ENCODE data around the gene KCNC3.

Gene KCNC3

GRCh38 chr19:50309396-50310125 is 19.6 kb downstream of the KCNC3 start:
- DNase-seq: no peak

GRCh38 chr19:50308991-50309390 is 20.2 kb downstream of the KCNC3 start:
- no peak for DNase-seq

GRCh38 chr19:50303558-50303957 is 25.6 kb downstream of the KCNC3 start:
- no peak for DNase-seq

- no peak for DNase-seq
Observed at GRCh38 chr19:50301607-50301971, 27.6 kb downstream of the KCNC3 start.

DNA sequence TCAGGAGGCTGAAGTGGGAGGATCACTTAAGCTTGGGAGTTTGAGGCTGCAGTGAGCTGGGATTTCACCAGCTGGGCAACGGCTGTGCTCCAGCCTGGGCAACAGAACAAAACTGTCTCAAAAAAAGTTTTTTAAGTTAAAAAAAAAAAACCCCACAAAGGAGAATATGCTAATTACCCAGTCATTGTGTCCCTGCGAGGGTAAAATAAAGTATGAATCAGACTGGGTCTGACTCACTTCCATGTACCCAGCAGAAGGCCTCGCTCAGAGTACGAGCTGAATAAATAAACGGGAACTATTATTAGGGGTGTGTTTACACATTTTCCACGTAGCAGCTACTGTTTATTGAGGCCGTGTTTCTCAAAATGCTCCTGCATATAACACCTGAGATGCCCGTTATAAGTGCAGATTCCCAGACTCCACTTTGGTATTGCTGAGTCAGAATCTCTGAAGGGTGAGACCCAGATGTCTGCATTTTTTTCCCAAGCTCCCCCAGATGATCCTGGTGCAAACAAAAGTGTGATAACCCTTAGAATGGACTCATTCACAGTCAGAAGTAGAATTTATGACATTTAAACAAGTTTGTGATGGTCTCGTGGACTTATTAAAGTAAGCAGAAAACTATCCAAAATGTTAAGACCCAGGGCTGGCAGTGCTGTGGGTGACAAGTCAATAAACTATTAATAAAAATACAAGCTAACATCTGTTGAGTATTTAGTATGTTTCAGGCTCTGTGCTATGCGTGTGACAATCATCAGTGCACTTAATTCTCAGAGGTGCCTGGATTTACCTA is 28.2 kb downstream of the KCNC3 start:
- no peak for DNase-seq

DNA sequence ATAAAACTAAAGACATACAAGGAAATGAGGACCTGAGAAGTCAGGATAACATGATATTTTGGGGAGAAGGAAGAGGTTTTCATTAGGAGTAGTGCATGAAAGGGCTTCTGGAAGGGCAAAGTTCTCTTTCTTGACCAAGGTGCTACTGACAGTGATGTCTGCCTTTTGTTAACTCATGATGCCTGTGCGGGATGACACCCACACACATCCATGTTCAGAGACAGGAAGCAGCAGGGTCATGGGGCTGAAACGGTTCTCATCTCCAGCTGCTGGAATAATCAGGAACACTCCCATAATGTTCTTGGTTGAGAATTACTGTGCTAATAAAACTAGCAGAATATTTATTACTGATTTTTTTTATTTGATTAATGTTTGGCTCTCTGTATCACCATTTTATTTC is 29.1 kb downstream of the KCNC3 start:
- DNase-seq: no peak

GRCh38 chr19:50293263-50294004 is 35.7 kb downstream of the KCNC3 start:
- no peak for DNase-seq

GRCh38 chr19:50292216-50292827 is 36.9 kb downstream of the KCNC3 start:
- no peak for DNase-seq

- no peak for DNase-seq
Observed at GRCh38 chr19:50290775-50291174, 38.4 kb downstream of the KCNC3 start.

GRCh38 chr19:50290011-50290410 is 39.2 kb downstream of the KCNC3 start:
- no peak for DNase-seq

DNA sequence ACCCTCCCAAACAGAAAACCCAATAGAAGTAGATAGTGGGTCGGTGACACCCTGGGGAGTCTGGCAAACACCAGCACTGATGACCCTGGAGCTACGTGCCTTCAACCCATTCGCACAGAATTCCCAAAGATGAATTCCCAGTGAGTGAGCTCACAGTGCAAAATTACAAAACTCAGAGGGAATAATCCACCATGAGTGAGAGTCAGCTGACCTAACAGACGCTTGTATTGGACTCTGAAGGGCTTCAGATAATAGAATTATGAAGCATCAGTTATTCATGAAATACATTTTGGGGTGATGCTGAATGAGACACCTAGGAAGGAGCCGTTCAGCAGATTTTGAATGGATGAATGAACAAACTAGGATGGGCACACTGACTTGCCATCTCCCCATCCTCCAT is 40.2 kb downstream of the KCNC3 start:
- DNase-seq: no peak

GRCh38 chr19:50287331-50287730 is 41.8 kb downstream of the KCNC3 start:
- no peak for DNase-seq

GRCh38 chr19:50286443-50286842 is 42.7 kb downstream of the KCNC3 start:
- no peak for DNase-seq

- no peak for DNase-seq
Observed at GRCh38 chr19:50285833-50286232, 43.3 kb downstream of the KCNC3 start.

- no peak for DNase-seq
Observed at GRCh38 chr19:50281491-50281890, 47.7 kb downstream of the KCNC3 start.

GRCh38 chr19:50280983-50281382 is 48.2 kb downstream of the KCNC3 start:
- no peak for DNase-seq

DNA sequence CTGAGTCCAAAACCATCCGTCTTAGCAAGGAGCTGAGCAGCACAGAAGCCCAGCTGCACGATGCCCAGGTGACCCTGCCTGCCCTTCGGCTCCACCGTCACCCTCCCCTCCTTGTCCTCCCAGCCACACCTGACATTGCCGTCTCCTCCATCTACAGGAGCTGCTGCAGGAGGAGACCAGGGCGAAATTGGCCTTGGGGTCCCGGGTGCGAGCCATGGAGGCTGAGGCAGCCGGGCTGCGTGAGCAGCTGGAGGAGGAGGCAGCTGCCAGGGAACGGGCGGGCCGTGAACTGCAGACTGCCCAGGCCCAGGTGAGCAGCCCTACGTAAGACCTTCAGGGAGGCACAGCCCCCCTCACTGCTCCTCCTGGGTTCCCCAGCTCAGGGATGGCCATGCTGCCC is 49.1 kb downstream of the KCNC3 start:
- no peak for DNase-seq

- no peak for DNase-seq
Observed at GRCh38 chr19:50277966-50278580, 51.1 kb downstream of the KCNC3 start.

DNA sequence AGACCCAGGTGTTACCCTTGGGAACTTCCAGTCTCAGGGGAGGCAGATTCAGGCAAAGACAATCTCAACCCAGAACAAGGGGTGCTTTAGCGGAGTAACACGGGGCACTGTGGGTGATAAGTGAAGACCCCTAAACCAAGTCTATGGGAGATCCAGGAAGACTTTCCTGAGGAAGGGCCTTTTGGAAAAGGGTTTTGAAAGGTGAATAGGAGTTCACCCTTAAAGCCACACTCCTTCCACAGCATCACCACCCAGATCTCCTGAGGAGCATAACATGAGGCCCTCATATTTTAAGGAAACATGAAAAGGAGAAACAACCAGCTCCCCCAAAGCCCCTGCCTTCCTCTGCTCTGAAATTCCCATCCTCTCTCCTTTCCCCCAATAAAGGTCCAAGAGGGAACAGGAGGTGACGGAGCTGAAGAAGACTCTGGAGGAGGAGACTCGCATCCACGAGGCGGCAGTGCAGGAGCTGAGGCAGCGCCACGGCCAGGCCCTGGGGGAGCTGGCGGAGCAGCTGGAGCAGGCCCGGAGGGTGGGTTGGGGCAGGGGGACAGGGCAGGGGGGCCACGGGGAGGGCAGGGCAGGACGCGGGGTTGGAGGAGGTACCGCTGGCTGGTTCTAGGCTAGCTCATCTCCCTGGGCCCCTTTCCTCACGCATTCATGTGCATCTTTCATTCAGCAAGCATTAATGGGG is 52.7 kb downstream of the KCNC3 start:
- DNase-seq: no peak

DNA sequence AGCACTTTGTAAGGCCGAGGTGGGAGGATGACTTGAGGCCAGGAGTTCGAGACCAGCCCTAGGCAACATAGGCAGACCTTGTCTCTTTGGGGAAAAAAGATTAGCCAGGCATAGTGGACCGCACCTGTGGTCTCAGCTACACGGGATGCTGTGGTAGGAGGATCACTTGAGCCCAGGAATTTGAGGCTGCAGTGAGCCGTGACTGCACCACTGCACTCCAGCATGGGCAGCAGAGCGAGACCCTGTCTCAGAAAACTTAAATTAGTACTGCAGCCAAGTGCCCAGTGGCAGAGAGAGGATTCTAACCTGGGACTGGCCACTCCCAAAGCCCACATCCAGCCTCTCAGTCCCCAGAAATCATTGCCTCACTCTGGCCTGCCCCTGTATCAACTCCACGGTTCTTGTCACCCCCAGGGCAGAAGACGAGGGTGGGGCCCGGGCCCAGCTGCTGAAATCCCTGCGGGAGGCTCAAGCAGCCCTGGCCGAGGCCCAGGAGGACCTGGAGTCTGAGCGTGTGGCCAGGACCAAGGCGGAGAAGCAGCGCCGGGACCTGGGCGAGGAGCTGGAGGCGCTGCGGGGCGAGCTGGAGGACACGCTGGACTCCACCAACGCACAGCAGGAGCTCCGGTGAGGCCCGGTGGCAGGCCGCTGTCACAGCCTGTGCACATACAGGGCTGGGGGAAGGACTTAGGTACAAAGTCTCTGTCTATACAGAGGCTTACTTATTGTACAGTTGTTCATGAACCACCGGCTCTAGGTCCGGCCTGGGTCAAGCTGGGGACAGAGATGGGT is 53.4 kb downstream of the KCNC3 start:
- DNase-seq: no peak

- DNase-seq: no peak
Observed at GRCh38 chr19:50273821-50274220, 55.4 kb downstream of the KCNC3 start.

Measured in stimulated activated naive CD4-positive, alpha-beta T cell treated with Interleukin-2 at 50 U/mL for 16 hours (primary cell).